ENCODE data around the gene GRK7.

GRCh38 chr3:141763088-141763750 lies at the start of gene GRK7:
- TF ChIP-seq CTCF (IDR thresholded peaks at IDR 0.05; ENCODE audit: poor library complexity) (no peak), EZH2phosphoT487 (IDR thresholded peaks at IDR 0.05; ENCODE audit: low read depth, severe bottlenecking, unreplicated experiment) (no peak), EZH2 (IDR thresholded peaks at IDR 0.05; ENCODE audit: borderline replicate concordance) (no peak)
